GM19023 (cell line): ENCODE results near the gene RPS6KA2.

ENCODE experiments used
- ATAC-seq: cut with Tn5 transposase; IDR thresholded peaks from one replicate; pipeline ENCODE4 v1.9.1; 2021; ENCODE audit warnings: mild to moderate bottlenecking, moderate library complexity; ENCODE audit not compliant: unreplicated experiment

The RPS6KA2 gene

GRCh38 chr6:166627033-166627874 is at the start of gene RPS6KA2:
Gene RPS6KA2, minus strand, starts transcription at chr6:166627251. Its CDS starts 232 bp downstream, at chr6:166627019.
- peak; percentile 88 for ATAC-seq

- ATAC-seq: no peak
Observed at GRCh38 chr6:166676270-166676860, 49.3 kb upstream of the RPS6KA2 start.

GRCh38 chr6:166675736-166676135 is 48.7 kb upstream of the RPS6KA2 start:
- no peak for ATAC-seq

- no peak for ATAC-seq
Observed at GRCh38 chr6:166673309-166673708, 46.3 kb upstream of the RPS6KA2 start.

GRCh38 chr6:166672624-166673206 is 45.7 kb upstream of the RPS6KA2 start:
- no peak for ATAC-seq

- ATAC-seq: no peak
Observed at GRCh38 chr6:166672146-166672545, 45.1 kb upstream of the RPS6KA2 start.

- ATAC-seq: no peak
Observed at GRCh38 chr6:166671434-166672081, 44.5 kb upstream of the RPS6KA2 start.

- no peak for ATAC-seq
Observed at GRCh38 chr6:166670894-166671293, 43.8 kb upstream of the RPS6KA2 start.

GRCh38 chr6:166670013-166670412 is 43.0 kb upstream of the RPS6KA2 start:
- no peak for ATAC-seq

- no peak for ATAC-seq
Observed at GRCh38 chr6:166667796-166668610, 41.0 kb upstream of the RPS6KA2 start.

- ATAC-seq: no peak
Observed at GRCh38 chr6:166664135-166664534, 37.1 kb upstream of the RPS6KA2 start.

- ATAC-seq: no peak
Observed at GRCh38 chr6:166663568-166663967, 36.5 kb upstream of the RPS6KA2 start.

- ATAC-seq: no peak
Observed at GRCh38 chr6:166662690-166663089, 35.6 kb upstream of the RPS6KA2 start.

GRCh38 chr6:166661327-166662085 is 34.5 kb upstream of the RPS6KA2 start:
- ATAC-seq: no peak

- no peak for ATAC-seq
Observed at GRCh38 chr6:166660157-166660688, 33.2 kb upstream of the RPS6KA2 start.

- ATAC-seq: no peak
Observed at GRCh38 chr6:166659581-166659980, 32.5 kb upstream of the RPS6KA2 start.

GRCh38 chr6:166658792-166659150 is 31.7 kb upstream of the RPS6KA2 start:
- no peak for ATAC-seq

- ATAC-seq: no peak
Observed at GRCh38 chr6:166658115-166658791, 31.2 kb upstream of the RPS6KA2 start.

GRCh38 chr6:166657531-166657930 is 30.5 kb upstream of the RPS6KA2 start:
- no peak for ATAC-seq
